ENCODE results near the gene DPP10.

GRCh38 chr2:115838539-115838938 lies 1396.1 kb downstream of the DPP10 start:
- TF ChIP-seq POLR2AphosphoS5 (IDR thresholded peaks at IDR 0.05; ENCODE audit: low read depth, low read length) (no peak), SIN3A (IDR thresholded peaks at IDR 0.05; ENCODE audit: borderline replicate concordance, insufficient read depth, low read length) (no peak), TAF1 (IDR thresholded peaks at IDR 0.05; ENCODE audit: borderline replicate concordance, insufficient read depth, low read length) (no peak)
- TF ChIP-seq, protein P1, sequence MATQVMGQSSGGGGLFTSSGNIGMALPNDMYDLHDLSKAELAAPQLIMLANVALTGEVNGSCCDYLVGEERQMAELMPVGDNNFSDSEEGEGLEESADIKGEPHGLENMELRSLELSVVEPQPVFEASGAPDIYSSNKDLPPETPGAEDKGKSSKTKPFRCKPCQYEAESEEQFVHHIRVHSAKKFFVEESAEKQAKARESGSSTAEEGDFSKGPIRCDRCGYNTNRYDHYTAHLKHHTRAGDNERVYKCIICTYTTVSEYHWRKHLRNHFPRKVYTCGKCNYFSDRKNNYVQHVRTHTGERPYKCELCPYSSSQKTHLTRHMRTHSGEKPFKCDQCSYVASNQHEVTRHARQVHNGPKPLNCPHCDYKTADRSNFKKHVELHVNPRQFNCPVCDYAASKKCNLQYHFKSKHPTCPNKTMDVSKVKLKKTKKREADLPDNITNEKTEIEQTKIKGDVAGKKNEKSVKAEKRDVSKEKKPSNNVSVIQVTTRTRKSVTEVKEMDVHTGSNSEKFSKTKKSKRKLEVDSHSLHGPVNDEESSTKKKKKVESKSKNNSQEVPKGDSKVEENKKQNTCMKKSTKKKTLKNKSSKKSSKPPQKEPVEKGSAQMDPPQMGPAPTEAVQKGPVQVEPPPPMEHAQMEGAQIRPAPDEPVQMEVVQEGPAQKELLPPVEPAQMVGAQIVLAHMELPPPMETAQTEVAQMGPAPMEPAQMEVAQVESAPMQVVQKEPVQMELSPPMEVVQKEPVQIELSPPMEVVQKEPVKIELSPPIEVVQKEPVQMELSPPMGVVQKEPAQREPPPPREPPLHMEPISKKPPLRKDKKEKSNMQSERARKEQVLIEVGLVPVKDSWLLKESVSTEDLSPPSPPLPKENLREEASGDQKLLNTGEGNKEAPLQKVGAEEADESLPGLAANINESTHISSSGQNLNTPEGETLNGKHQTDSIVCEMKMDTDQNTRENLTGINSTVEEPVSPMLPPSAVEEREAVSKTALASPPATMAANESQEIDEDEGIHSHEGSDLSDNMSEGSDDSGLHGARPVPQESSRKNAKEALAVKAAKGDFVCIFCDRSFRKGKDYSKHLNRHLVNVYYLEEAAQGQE (IDR thresholded peaks at IDR 0.05; ENCODE audit: insufficient read depth in 1 of 2, low read depth in 2 of 2, low read length in 2 of 2) = no peak
